Neural progenitor cell (in vitro differentiated cells): ENCODE data around the gene CMTM1.

Experiments
- EZH2 ChIP-seq: fragments of 200-600 bp; sonication (generic); IDR thresholded peaks from 2 replicates; pipeline ENCODE4 v1.6.1; 2017; ENCODE audit warnings: antibody characterized with exemption, mild to moderate bottlenecking, moderate library complexity
- EZH2phosphoT487 ChIP-seq: fragments of 200-600 bp; sonication (generic); IDR thresholded peaks from 2 replicates; pipeline ENCODE4 v1.6.1; 2017; ENCODE audit warnings: antibody characterized with exemption
- TF ChIP-seq, protein P1 (sequence below): fragments of 200-600 bp; sonication (generic); IDR thresholded peaks from 2 replicates; pipeline ENCODE4 v1.5.1; 2017; ENCODE audit warnings: antibody characterized with exemption, mild to moderate bottlenecking

DNA sequence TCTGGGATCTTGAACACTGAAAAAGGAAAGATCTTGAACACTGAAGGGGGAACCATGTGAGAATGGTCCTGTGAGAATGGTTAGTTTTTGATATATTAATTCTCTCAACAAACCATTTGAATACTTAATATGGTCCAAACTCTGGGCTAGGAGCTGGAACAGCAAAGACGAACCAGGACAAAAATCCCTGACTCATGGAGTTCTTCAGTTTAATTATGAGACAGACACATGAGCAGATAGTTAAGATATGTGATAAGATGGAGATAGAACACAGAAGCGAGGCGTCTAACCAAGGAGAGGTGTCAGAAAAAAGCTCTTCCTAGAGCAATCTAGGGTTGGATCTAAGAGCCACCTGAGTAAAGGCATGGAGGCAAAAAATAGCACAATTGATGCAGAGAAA lies 12.2 kb upstream of the CMTM1 start:
- TF ChIP-seq, protein P1, sequence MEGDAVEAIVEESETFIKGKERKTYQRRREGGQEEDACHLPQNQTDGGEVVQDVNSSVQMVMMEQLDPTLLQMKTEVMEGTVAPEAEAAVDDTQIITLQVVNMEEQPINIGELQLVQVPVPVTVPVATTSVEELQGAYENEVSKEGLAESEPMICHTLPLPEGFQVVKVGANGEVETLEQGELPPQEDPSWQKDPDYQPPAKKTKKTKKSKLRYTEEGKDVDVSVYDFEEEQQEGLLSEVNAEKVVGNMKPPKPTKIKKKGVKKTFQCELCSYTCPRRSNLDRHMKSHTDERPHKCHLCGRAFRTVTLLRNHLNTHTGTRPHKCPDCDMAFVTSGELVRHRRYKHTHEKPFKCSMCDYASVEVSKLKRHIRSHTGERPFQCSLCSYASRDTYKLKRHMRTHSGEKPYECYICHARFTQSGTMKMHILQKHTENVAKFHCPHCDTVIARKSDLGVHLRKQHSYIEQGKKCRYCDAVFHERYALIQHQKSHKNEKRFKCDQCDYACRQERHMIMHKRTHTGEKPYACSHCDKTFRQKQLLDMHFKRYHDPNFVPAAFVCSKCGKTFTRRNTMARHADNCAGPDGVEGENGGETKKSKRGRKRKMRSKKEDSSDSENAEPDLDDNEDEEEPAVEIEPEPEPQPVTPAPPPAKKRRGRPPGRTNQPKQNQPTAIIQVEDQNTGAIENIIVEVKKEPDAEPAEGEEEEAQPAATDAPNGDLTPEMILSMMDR = no peak
- no peak for TF ChIP-seq EZH2
- TF ChIP-seq EZH2phosphoT487 = no peak
